Mesothelial cell of epicardium (in vitro differentiated cells): ENCODE measurements around the gene LENG8. TPM values are rescaled to one million over a fixed set of nuclear protein-coding genes. Genes with fewer than 3 reads are reported as not detected.

Source experiments
- DNase-seq, 2 experiments: peaks; one replicate each; pipeline ENCODE4 v3.0.0; 2021; ENCODE audit warnings: low spot score in 2 of 2; ENCODE audit not compliant: unreplicated experiment in 2 of 2
- H3K27ac Mint-ChIP-seq: 2 replicates; pipeline ENCODE4 v1.8.0; 2021; ENCODE audit warnings: mixed read lengths
- H3K27me3 Mint-ChIP-seq: 2 replicates; pipeline ENCODE4 v1.8.0; 2021; ENCODE audit warnings: low read depth, mixed read lengths
- H3K36me3 Mint-ChIP-seq: 2 replicates; pipeline ENCODE4 v1.8.0; 2021; ENCODE audit warnings: mixed read lengths
- H3K4me1 Mint-ChIP-seq: 2 replicates; pipeline ENCODE4 v1.8.0; 2021; ENCODE audit warnings: mixed read lengths
- H3K4me3 Mint-ChIP-seq: 2 replicates; pipeline ENCODE4 v1.8.0; 2021; ENCODE audit warnings: mild to moderate bottlenecking, moderate library complexity, mixed read lengths
- H3K9me3 Mint-ChIP-seq: 2 replicates; pipeline ENCODE4 v1.8.0; 2021; ENCODE audit warnings: mixed read lengths
- CTCF ChIP-seq: fragments of 200-600 bp; sonication (generic); IDR thresholded peaks from one replicate; pipeline ENCODE4 v1.5.0; 2021; ENCODE audit warnings: antibody characterized with exemption; ENCODE audit not compliant: unreplicated experiment
- total RNA-seq: library from RNA; stranded (reverse); gene quantifications from 3 replicates; pipeline ENCODE4 v1.2.1, GENCODE V29; 2021

LENG8 gene
- total RNA-seq, 1 donor from 2014 or later, result 312 TPM

GRCh38 chr19:54420383-54421168, 28.4 kb upstream of the LENG8 start:
- peaks cover 18% of the 10 kb centered on the region for H3K4me1 Mint-ChIP-seq
- H3K27me3 Mint-ChIP-seq, result peaks cover 86% of the 10 kb centered on the region
- H3K27ac Mint-ChIP-seq, result no peak overlapping the region
- peak overlapping the region; percentile 52 for H3K4me3 Mint-ChIP-seq
- no peaks in the 10 kb centered on the region for H3K9me3 Mint-ChIP-seq
- no peaks in the 10 kb centered on the region for H3K36me3 Mint-ChIP-seq
- TF ChIP-seq CTCF, result no peak
- no peak for DNase-seq

- TF ChIP-seq CTCF, result no peak
- Mint-ChIP-seq H3K9me3 (no peaks in the 10 kb centered on the region), H3K4me3 (no peak overlapping the region), H3K27me3 (peaks cover 86% of the 10 kb centered on the region), H3K36me3 (no peaks in the 10 kb centered on the region), H3K27ac (no peak overlapping the region), H3K4me1 (peaks cover 18% of the 10 kb centered on the region)
- no peak for DNase-seq
These were observed 27.9 kb upstream of the LENG8 start for GRCh38 chr19:54421169-54421516.

- no peak overlapping the region for H3K4me3 Mint-ChIP-seq
These were observed 27.5 kb upstream of the LENG8 start for GRCh38 chr19:54421521-54421920.

GRCh38 chr19:54422136-54422535, 26.9 kb upstream of the LENG8 start:
- Mint-ChIP-seq H3K27me3 (peaks cover 86% of the 10 kb centered on the region), H3K27ac (no peak overlapping the region), H3K4me3 (no peak overlapping the region), H3K4me1 (peaks cover 18% of the 10 kb centered on the region), H3K9me3 (no peaks in the 10 kb centered on the region), H3K36me3 (no peaks in the 10 kb centered on the region)
- no peak for DNase-seq
- no peak for TF ChIP-seq CTCF

More at GRCh38 chr19:54421521-54421920, 27.5 kb upstream of the LENG8 start:
- no peaks in the 10 kb centered on the region for H3K9me3 Mint-ChIP-seq
- TF ChIP-seq CTCF, result no peak
- no peak overlapping the region for H3K27ac Mint-ChIP-seq
- no peaks in the 10 kb centered on the region for H3K36me3 Mint-ChIP-seq
- peaks cover 18% of the 10 kb centered on the region for H3K4me1 Mint-ChIP-seq
- no peak for DNase-seq
- peaks cover 86% of the 10 kb centered on the region for H3K27me3 Mint-ChIP-seq

- Mint-ChIP-seq H3K27ac (no peak overlapping the region), H3K27me3 (peaks cover 83% of the 10 kb centered on the region)
These were observed 24.8 kb upstream of the LENG8 start for GRCh38 chr19:54424201-54424600.

More at GRCh38 chr19:54424201-54424600, 24.8 kb upstream of the LENG8 start:
- Mint-ChIP-seq H3K9me3 (no peaks in the 10 kb centered on the region), H3K4me1 (peaks cover 17% of the 10 kb centered on the region), H3K36me3 (no peaks in the 10 kb centered on the region), H3K4me3 (no peak overlapping the region)
- no peak for DNase-seq
- TF ChIP-seq CTCF, result no peak
